GM12875 (cell line): Measurements from ENCODE around the gene SOCS1.

Source experiments
- H3K4me3 ChIP-seq: one replicate; pipeline ENCODE4 v1.5.1; 2011; ENCODE audit warnings: low read depth, low read length, control low read depth
- TF ChIP-seq, protein P1 (sequence below): IDR thresholded peaks from 2 replicates; pipeline ENCODE4 v1.5.1; 2011; ENCODE audit warnings: low read depth, mild to moderate bottlenecking, control low read depth, inconsistent platforms, low read length, moderate library complexity, borderline replicate concordance; ENCODE audit not compliant: insufficient read depth

Gene SOCS1

GRCh38 chr16:11257131-11257938, 1.3 kb upstream of the SOCS1 start:
- TF ChIP-seq, protein P1, sequence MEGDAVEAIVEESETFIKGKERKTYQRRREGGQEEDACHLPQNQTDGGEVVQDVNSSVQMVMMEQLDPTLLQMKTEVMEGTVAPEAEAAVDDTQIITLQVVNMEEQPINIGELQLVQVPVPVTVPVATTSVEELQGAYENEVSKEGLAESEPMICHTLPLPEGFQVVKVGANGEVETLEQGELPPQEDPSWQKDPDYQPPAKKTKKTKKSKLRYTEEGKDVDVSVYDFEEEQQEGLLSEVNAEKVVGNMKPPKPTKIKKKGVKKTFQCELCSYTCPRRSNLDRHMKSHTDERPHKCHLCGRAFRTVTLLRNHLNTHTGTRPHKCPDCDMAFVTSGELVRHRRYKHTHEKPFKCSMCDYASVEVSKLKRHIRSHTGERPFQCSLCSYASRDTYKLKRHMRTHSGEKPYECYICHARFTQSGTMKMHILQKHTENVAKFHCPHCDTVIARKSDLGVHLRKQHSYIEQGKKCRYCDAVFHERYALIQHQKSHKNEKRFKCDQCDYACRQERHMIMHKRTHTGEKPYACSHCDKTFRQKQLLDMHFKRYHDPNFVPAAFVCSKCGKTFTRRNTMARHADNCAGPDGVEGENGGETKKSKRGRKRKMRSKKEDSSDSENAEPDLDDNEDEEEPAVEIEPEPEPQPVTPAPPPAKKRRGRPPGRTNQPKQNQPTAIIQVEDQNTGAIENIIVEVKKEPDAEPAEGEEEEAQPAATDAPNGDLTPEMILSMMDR = peak; percentile 70
- H3K4me3 ChIP-seq = no peak overlapping the region

GRCh38 chr16:11256661-11257130, 692 bp upstream of the SOCS1 start:
- peak overlapping the region; percentile 75 for H3K4me3 ChIP-seq
- TF ChIP-seq, protein P1 = no peak

DNA sequence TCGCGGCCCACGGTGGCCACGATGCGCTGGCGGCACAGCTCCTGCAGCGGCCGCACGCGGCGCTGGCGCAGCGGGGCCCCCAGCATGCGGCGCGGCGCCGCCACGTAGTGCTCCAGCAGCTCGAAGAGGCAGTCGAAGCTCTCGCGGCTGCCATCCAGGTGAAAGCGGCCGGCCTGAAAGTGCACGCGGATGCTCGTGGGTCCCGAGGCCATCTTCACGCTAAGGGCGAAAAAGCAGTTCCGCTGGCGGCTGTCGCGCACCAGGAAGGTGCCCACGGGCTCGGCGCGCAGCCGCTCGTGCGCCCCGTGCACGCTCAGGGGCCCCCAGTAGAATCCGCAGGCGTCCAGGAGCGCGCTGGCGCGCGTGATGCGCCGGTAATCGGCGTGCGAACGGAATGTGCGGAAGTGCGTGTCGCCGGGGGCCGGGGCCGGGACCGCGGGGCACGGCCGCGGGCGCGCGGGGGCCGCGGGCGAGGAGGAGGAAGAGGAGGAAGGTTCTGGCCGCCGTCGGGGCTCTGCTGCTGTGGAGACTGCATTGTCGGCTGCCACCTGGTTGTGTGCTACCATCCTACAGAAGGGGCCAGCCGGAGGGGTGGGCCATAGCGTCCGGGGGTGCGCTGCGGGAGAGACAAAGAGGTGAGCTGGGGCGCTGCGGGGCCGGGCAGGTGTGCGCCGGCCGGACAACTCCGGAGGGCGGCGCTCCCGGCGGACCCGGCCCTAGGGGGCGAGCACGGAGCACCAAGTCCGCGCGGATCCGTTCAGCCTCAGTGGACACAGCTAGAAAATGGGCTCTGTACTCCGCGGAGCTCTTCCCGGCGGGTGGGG, 879 bp downstream of the SOCS1 start:
- peak overlapping the region; percentile 69 for H3K4me3 ChIP-seq
- TF ChIP-seq, protein P1 = peak; percentile 59

- H3K4me3 ChIP-seq = peak overlapping the region; percentile 69
- TF ChIP-seq, protein P1 = no peak
These were observed 1.8 kb downstream of the SOCS1 start for GRCh38 chr16:11253995-11254912.

GRCh38 chr16:11253009-11253994, 2.7 kb downstream of the SOCS1 start:
- peak overlapping the region; percentile 69 for H3K4me3 ChIP-seq
- TF ChIP-seq, protein P1 = no peak
